Mesenchymal stem cell (in vitro differentiated cells and primary cell): Measurements from ENCODE around the gene CREBL2.

Source experiments
- DNase-seq: peaks from one replicate; pipeline ENCODE4 v3.0.0-alpha.2; 2013
- H2AFZ ChIP-seq: one replicate; pipeline ENCODE4 v1.6.1; 2013; ENCODE audit warnings: low read depth, mild to moderate bottlenecking, control low read depth, inconsistent platforms, low read length, moderate library complexity
- H2AK5ac ChIP-seq: 2 replicates; pipeline ENCODE4 v1.6.1; 2013; ENCODE audit warnings: low read length, moderate library complexity, mild to moderate bottlenecking, inconsistent platforms; ENCODE audit not compliant: severe bottlenecking
- H2BK120ac ChIP-seq: one replicate; pipeline ENCODE4 v1.6.1; 2013; ENCODE audit warnings: low read depth, mild to moderate bottlenecking, inconsistent platforms, low read length, moderate library complexity
- H2BK12ac ChIP-seq, 2 experiments: one replicate each; pipeline ENCODE4 v1.6.1; 2013; ENCODE audit warnings: inconsistent platforms in 2 of 2, low read length in 2 of 2, mild to moderate bottlenecking in 2 of 2, moderate library complexity in 2 of 2, control low read depth in 1 of 2
- H2BK15ac ChIP-seq: one replicate; pipeline ENCODE4 v1.6.1; 2013; ENCODE audit warnings: mild to moderate bottlenecking, low read depth, inconsistent platforms; ENCODE audit not compliant: poor library complexity, severe bottlenecking
- H2BK5ac ChIP-seq: 2 replicates; pipeline ENCODE4 v1.6.1; 2013; ENCODE audit warnings: low read depth, mild to moderate bottlenecking, low read length, control low read depth, inconsistent platforms; ENCODE audit not compliant: poor library complexity, severe bottlenecking
- H3K14ac ChIP-seq, 2 experiments: one replicate each; pipeline ENCODE4 v1.6.1; 2013; ENCODE audit warnings: inconsistent platforms in 2 of 2, low read length in 2 of 2, control low read depth in 1 of 2, mild to moderate bottlenecking in 1 of 2, moderate library complexity in 1 of 2
- H3K18ac ChIP-seq, 2 experiments: one replicate each; pipeline ENCODE4 v1.6.1; 2013; ENCODE audit warnings: inconsistent platforms in 2 of 2, low read length in 2 of 2, control low read depth in 1 of 2, low read depth in 1 of 2, mild to moderate bottlenecking in 1 of 2
- H3K23ac ChIP-seq, 2 experiments: one replicate each; pipeline ENCODE4 v1.6.1; 2013; ENCODE audit warnings: inconsistent platforms in 2 of 2, low read length in 2 of 2, mild to moderate bottlenecking in 2 of 2, moderate library complexity in 2 of 2, control low read depth in 1 of 2
- H3K27ac ChIP-seq: 2 replicates; pipeline ENCODE4 v1.5.1; 2013; ENCODE audit warnings: mild to moderate bottlenecking, moderate library complexity, low read length, control low read depth, inconsistent platforms; ENCODE audit not compliant: poor library complexity, severe bottlenecking
- H3K27me3 ChIP-seq, 2 experiments: 2 replicates each; pipeline versions ENCODE4 v1.6.1 to v1.7.0; 2013; ENCODE audit warnings: low read length in 2 of 2, mild to moderate bottlenecking in 2 of 2, moderate library complexity in 2 of 2, control low read depth in 1 of 2, inconsistent platforms in 1 of 2; ENCODE audit not compliant: control insufficient read depth in 1 of 2, insufficient read depth in 1 of 2
- H3K36me3 ChIP-seq, 2 experiments: 2 replicates each; pipeline versions ENCODE4 v1.6.1 to v1.7.0; 2013; ENCODE audit warnings: low read length in 2 of 2, control low read depth in 1 of 2, inconsistent platforms in 1 of 2, low read depth in 1 of 2, mild to moderate bottlenecking in 1 of 2; ENCODE audit not compliant: insufficient read depth in 2 of 2, control insufficient read depth in 1 of 2
- H3K4ac ChIP-seq, 2 experiments: one replicate each; pipeline ENCODE4 v1.6.1; 2013; ENCODE audit warnings: inconsistent platforms in 2 of 2, low read length in 2 of 2, mild to moderate bottlenecking in 2 of 2, moderate library complexity in 2 of 2, control low read depth in 1 of 2, low read depth in 1 of 2
- H3K4me1 ChIP-seq: 2 replicates; pipeline ENCODE4 v1.6.1; 2013; ENCODE audit warnings: low read depth, low read length, control low read depth; ENCODE audit not compliant: control insufficient read depth, insufficient read depth
- H3K4me2 ChIP-seq: 2 replicates; pipeline ENCODE4 v1.6.1; 2013; ENCODE audit warnings: low read length, mild to moderate bottlenecking, inconsistent platforms; ENCODE audit not compliant: poor library complexity, severe bottlenecking
- H3K4me3 ChIP-seq, 2 experiments: 2 replicates each; pipeline versions ENCODE4 v1.5.1 to v1.7.0; 2013; ENCODE audit warnings: low read length in 2 of 2, mild to moderate bottlenecking in 2 of 2, control low read depth in 1 of 2, low read depth in 1 of 2; ENCODE audit not compliant: insufficient read depth in 1 of 2
- H3K79me1 ChIP-seq: replicated peaks from 2 replicates; pipeline ENCODE4 v1.6.1; 2013; ENCODE audit warnings: mild to moderate bottlenecking, control low read depth, low read length, inconsistent platforms; ENCODE audit not compliant: poor library complexity, severe bottlenecking
- H3K9ac ChIP-seq: 2 replicates; pipeline ENCODE4 v1.7.0; 2013; ENCODE audit warnings: mild to moderate bottlenecking, low read length, moderate library complexity
- H3K9me3 ChIP-seq: 2 replicates; pipeline ENCODE4 v1.7.0; 2013; ENCODE audit warnings: mild to moderate bottlenecking, low read length; ENCODE audit not compliant: control insufficient read depth
- H4K8ac ChIP-seq: one replicate; pipeline ENCODE4 v1.6.1; 2013; ENCODE audit warnings: inconsistent platforms, mild to moderate bottlenecking, low read length, moderate library complexity
- H4K91ac ChIP-seq: one replicate; pipeline ENCODE4 v1.6.1; 2013; ENCODE audit warnings: mild to moderate bottlenecking, low read length, inconsistent platforms
- WGBS: methylation state at CpG from one replicate; pipeline ENCODE4 v1.1.7; 2013; ENCODE audit warnings: mixed read lengths; 5-methylcytosine and 5-hydroxymethylcytosine counted together

CREBL2 gene

GRCh38 chr12:12689647-12690300 is 78.1 kb downstream of the CREBL2 start:
- no peak overlapping the region for H3K23ac ChIP-seq
- no peak overlapping the region for H2AK5ac ChIP-seq
- no peak overlapping the region for H2BK5ac ChIP-seq
- no peak overlapping the region for H3K14ac ChIP-seq
- peaks cover 1% of the 10 kb centered on the region for H3K4me1 ChIP-seq
- no peak overlapping the region for H3K18ac ChIP-seq
- H3K4me2 ChIP-seq = no peak overlapping the region
- H3K4me3 ChIP-seq = no peak overlapping the region
- no peak overlapping the region for H3K4ac ChIP-seq
- H3K9me3 ChIP-seq = no peaks in the 10 kb centered on the region
- no peak overlapping the region for H4K8ac ChIP-seq
- DNase-seq = no peak
- no peak overlapping the region for H2BK12ac ChIP-seq
- H3K9ac ChIP-seq = no peak overlapping the region
- H3K79me1 ChIP-seq = no peaks in the 10 kb centered on the region
- WGBS = 84% methylated on average over 4 of the region's 5 CpGs
- no peaks in the 10 kb centered on the region for H3K36me3 ChIP-seq
- no peak overlapping the region for H2BK120ac ChIP-seq
- H2AFZ ChIP-seq = no peak overlapping the region
- no peaks in the 10 kb centered on the region for H3K27me3 ChIP-seq
- no peak overlapping the region for H3K27ac ChIP-seq
- no peak overlapping the region for H2BK15ac ChIP-seq
- no peak overlapping the region for H4K91ac ChIP-seq

- 100% methylated on average over 2 of the region's 2 CpGs for WGBS
- Histone ChIP-seq H3K27me3 (no peaks in the 10 kb centered on the region), H3K23ac (no peak overlapping the region), H4K91ac (no peak overlapping the region), H3K14ac (no peak overlapping the region), H2AK5ac (no peak overlapping the region), H4K8ac (no peak overlapping the region), H3K4ac (no peak overlapping the region), H3K79me1 (no peaks in the 10 kb centered on the region), H3K4me2 (no peak overlapping the region), H3K36me3 (no peaks in the 10 kb centered on the region), H2BK120ac (no peak overlapping the region), H2BK12ac (no peak overlapping the region), H3K9me3 (no peaks in the 10 kb centered on the region), H2BK5ac (no peak overlapping the region), H2AFZ (no peak overlapping the region), H2BK15ac (no peak overlapping the region), H3K4me1 (peaks cover 1% of the 10 kb centered on the region), H3K27ac (no peak overlapping the region), H3K9ac (no peak overlapping the region), H3K18ac (no peak overlapping the region), H3K4me3 (no peak overlapping the region)
- DNase-seq = no peak
These were observed 79.9 kb downstream of the CREBL2 start for GRCh38 chr12:12691549-12691948.

GRCh38 chr12:12693111-12693671 is 81.5 kb downstream of the CREBL2 start:
- H3K14ac ChIP-seq = no peak overlapping the region
- H3K9me3 ChIP-seq = no peaks in the 10 kb centered on the region
- no peak overlapping the region for H4K91ac ChIP-seq
- H3K4me2 ChIP-seq = peak overlapping the region; percentile 17
- no peak for DNase-seq
- no peak overlapping the region for H2BK15ac ChIP-seq
- WGBS = 61% methylated on average over 3 of the region's 3 CpGs
- no peaks in the 10 kb centered on the region for H3K4me1 ChIP-seq
- no peaks in the 10 kb centered on the region for H3K27me3 ChIP-seq
- H3K79me1 ChIP-seq = no peaks in the 10 kb centered on the region
- H3K18ac ChIP-seq = no peak overlapping the region
- no peak overlapping the region for H2BK12ac ChIP-seq
- no peak overlapping the region for H4K8ac ChIP-seq
- no peak overlapping the region for H2AK5ac ChIP-seq
- H3K4me3 ChIP-seq = no peak overlapping the region
- no peaks in the 10 kb centered on the region for H3K36me3 ChIP-seq
- H3K23ac ChIP-seq = no peak overlapping the region
- H2BK5ac ChIP-seq = no peak overlapping the region
- no peak overlapping the region for H3K9ac ChIP-seq
- no peak overlapping the region for H2BK120ac ChIP-seq
- no peak overlapping the region for H3K27ac ChIP-seq
- no peak overlapping the region for H3K4ac ChIP-seq
- H2AFZ ChIP-seq = no peak overlapping the region
